HCT116 (cell line): Measurements from ENCODE around the gene SCGB1D2. TPM values are rescaled to one million over a fixed set of nuclear protein-coding genes. Genes with fewer than 3 reads are reported as not detected.

Experiments used
- ATAC-seq: fragments of 200-7000 bp; cut with Tn5 transposase; 2 replicates; pipeline ENCODE4 v1.9.1; 2020; ENCODE audit warnings: mild to moderate bottlenecking, moderate library complexity
- BruUV-seq: library from RNA; stranded (reverse); fragments of 400-500 nt; replicated peaks from 2 replicates; lab custom pipeline; 2021; lab: Mats Ljungman, UMichigan
- CTCF ChIA-PET: fragments of 300-600 bp; sonication (Branson Sonifier 250); formaldehyde crosslinking; loops from one replicate; lab custom pipeline; 2021; ENCODE audit warnings: antibody characterized with exemption; lab: Charles Lee
- POLR2A ChIA-PET: fragments of 300-600, 350-600 bp; sonication (Branson Sonifier 250); formaldehyde crosslinking; loops from one replicate; lab custom pipeline; 2021; ENCODE audit warnings: antibody characterized with exemption; lab: Charles Lee
- RAD21 ChIA-PET, 2 experiments: fragments of 300-600 bp; sonication (Branson Sonifier 250); formaldehyde crosslinking; loops; one replicate each; lab custom pipeline; 2023; ENCODE audit warnings: low total read pairs in 2 of 2; ENCODE audit not compliant: uncharacterized antibody in 2 of 2, unreplicated experiment in 2 of 2, low non-redundant PET in 1 of 2; lab: Charles Lee
- DNase-seq: peaks from one replicate; pipeline ENCODE4 v3.0.0-alpha.2; 2010; ENCODE audit warnings: low read depth, low spot score
- H2AFZ ChIP-seq: fragments of 200-600 bp; shearing (Covaris generic), sonication (generic); 2 replicates; pipeline ENCODE4 v1.6.1; 2017; ENCODE audit warnings: low read depth, mixed run types, mixed read lengths, antibody characterized with exemption, low read length; ENCODE audit not compliant: poor library complexity, severe bottlenecking
- H3K27ac ChIP-seq: 2 replicates; pipeline ENCODE4 v1.5.1; 2012; ENCODE audit warnings: low read depth, low read length
- H3K27me3 ChIP-seq: fragments of 200-600 bp; sonication (generic); 2 replicates; pipeline ENCODE4 v1.6.1; 2016; ENCODE audit warnings: mixed run types, low read length, mixed read lengths; ENCODE audit not compliant: insufficient read depth
- H3K36me3 ChIP-seq, 2 experiments: fragments of 200-500 bp in 1 of 2; fragments of 200-600 bp in 1 of 2; sonication (Bioruptor generic) in 1 of 2; sonication (generic) in 1 of 2; 2 replicates each; pipeline versions ENCODE4 v1.5.1 to v1.6.1; 2014 to 2016; ENCODE audit warnings: low read length in 2 of 2, inconsistent platforms in 1 of 2, mixed read lengths in 1 of 2, mixed run types in 1 of 2; ENCODE audit not compliant: insufficient read depth in 2 of 2, control insufficient read depth in 1 of 2
- H3K4me1 ChIP-seq, 2 experiments: fragments of 200-600 bp in 1 of 2; sonication (generic) in 1 of 2; 2 replicates each; pipeline versions ENCODE4 v1.5.1 to v1.6.1; 2012 to 2017; ENCODE audit warnings: low read length in 2 of 2, inconsistent platforms in 1 of 2, mild to moderate bottlenecking in 1 of 2, mixed read lengths in 1 of 2, mixed run types in 1 of 2, moderate library complexity in 1 of 2; ENCODE audit not compliant: insufficient read depth in 2 of 2, control insufficient read depth in 1 of 2
- H3K4me2 ChIP-seq: fragments of 200-600 bp; sonication (generic); 2 replicates; pipeline ENCODE4 v1.6.1; 2017; ENCODE audit warnings: mixed run types, low read length, mixed read lengths
- H3K4me3 ChIP-seq, 2 experiments: fragments of 200-600 bp in 1 of 2; sonication (generic) in 1 of 2; replicated peaks in 1 of 2; 2 replicates each; pipeline ENCODE4 v1.5.1; 2011 to 2016; ENCODE audit warnings: low read length in 2 of 2, control low read depth in 1 of 2, low read depth in 1 of 2, mild to moderate bottlenecking in 1 of 2, mixed read lengths in 1 of 2, mixed run types in 1 of 2
- H3K79me2 ChIP-seq: fragments of 200-600 bp; sonication (generic); 2 replicates; pipeline ENCODE4 v1.6.1; 2017; ENCODE audit warnings: mild to moderate bottlenecking, mixed run types, low read length, moderate library complexity, mixed read lengths; ENCODE audit not compliant: insufficient read depth
- H3K9ac ChIP-seq: fragments of 200-600 bp; sonication (generic); 2 replicates; pipeline ENCODE4 v1.6.1; 2016; ENCODE audit warnings: low read length, mixed read lengths
- H3K9me2 ChIP-seq: fragments of 200-600 bp; sonication (generic), shearing (Covaris generic); 2 replicates; pipeline ENCODE4 v1.6.1; 2017; ENCODE audit warnings: mixed run types, mild to moderate bottlenecking, moderate library complexity; ENCODE audit not compliant: insufficient read depth
- H3K9me3 ChIP-seq, 2 experiments: fragments of 200-500 bp in 1 of 2; fragments of 200-600 bp in 1 of 2; sonication (Bioruptor generic) in 1 of 2; sonication (generic) in 1 of 2; 2 replicates each; pipeline ENCODE4 v1.6.1; 2014 to 2017; ENCODE audit warnings: low read length in 2 of 2, mixed read lengths in 2 of 2, inconsistent platforms in 1 of 2, low read depth in 1 of 2, mild to moderate bottlenecking in 1 of 2, mixed run types in 1 of 2, moderate library complexity in 1 of 2; ENCODE audit not compliant: control insufficient read depth in 1 of 2, insufficient read depth in 1 of 2
- H4K20me1 ChIP-seq: fragments of 200-600 bp; sonication (generic), shearing (Covaris generic); 2 replicates; pipeline ENCODE4 v1.6.1; 2017; ENCODE audit warnings: mixed run types, mild to moderate bottlenecking, moderate library complexity; ENCODE audit not compliant: insufficient read depth
- ATF3 ChIP-seq: IDR thresholded peaks from 2 replicates; pipeline ENCODE4 v1.6.1; 2012
- CBX3 ChIP-seq: IDR thresholded peaks from 2 replicates; pipeline ENCODE4 v1.6.1; 2012; ENCODE audit warnings: low read depth
- EZH2 ChIP-seq: fragments of 200-600 bp; sonication (generic); IDR thresholded peaks from 2 replicates; pipeline ENCODE4 v1.6.1; 2017; ENCODE audit warnings: antibody characterized with exemption, mixed run types
- FOSL1 ChIP-seq: IDR thresholded peaks from 2 replicates; pipeline ENCODE4 v1.6.1; 2012; ENCODE audit warnings: low read depth
- JUND ChIP-seq: IDR thresholded peaks from 2 replicates; pipeline ENCODE4 v1.6.1; 2012
- RAD21 ChIP-seq: IDR thresholded peaks from 2 replicates; pipeline ENCODE4 v1.6.1; 2012; ENCODE audit warnings: low read depth, mild to moderate bottlenecking
- REST ChIP-seq: IDR thresholded peaks from 2 replicates; pipeline ENCODE4 v1.6.1; 2012; ENCODE audit warnings: low read depth
- TCF7L2 ChIP-seq: IDR thresholded peaks from 2 replicates; pipeline ENCODE4 v1.7.0; 2011; ENCODE audit warnings: borderline replicate concordance, inconsistent platforms; ENCODE audit not compliant: insufficient read depth, insufficient read length; ENCODE audit errors: extremely low read depth
- ZNF274 ChIP-seq: fragments of 200-500 bp; sonication (Bioruptor generic); IDR thresholded peaks from 2 replicates; pipeline ENCODE4 v1.6.1; 2014; ENCODE audit warnings: mild to moderate bottlenecking, low read depth, low read length, inconsistent platforms
- intact Hi-C: fragments of 100-400 bp; cut with micrococcal nuclease; formaldehyde crosslinking; loops from 2 replicates; pipeline ENCODE4 v1.10.0; 2022
- total RNA-seq: library from RNA; stranded (reverse); gene quantifications from one replicate; pipeline ENCODE4 v1.2.1, GENCODE V29; 2021; ENCODE audit not compliant: unreplicated experiment

The SCGB1D2 gene
- total RNA-seq, 1 experiment from 2014 or later: not detected

GRCh38 chr11:62266558-62266957, 24.5 kb downstream of the SCGB1D2 start:
- TF ChIP-seq EZH2: no peak
- peak; percentile 50 for TF ChIP-seq JUND
- TF ChIP-seq REST: no peak
- TF ChIP-seq FOSL1: peak; percentile 37
- Histone ChIP-seq H3K4me2 (no peak overlapping the region), H3K4me3 (no peak overlapping the region), H3K27me3 (0 out of 2 replicates have a peak, but pooled peaks cover 6% of the 10 kb centered on the region), H3K79me2 (no peaks in the 10 kb centered on the region), H3K9ac (no peak overlapping the region), H3K9me3 (no peaks in the 10 kb centered on the region), H2AFZ (no peak overlapping the region), H3K27ac (no peak overlapping the region), H3K36me3 (no peaks in the 10 kb centered on the region), H3K9me2 (no peaks in the 10 kb centered on the region), H3K4me1 (peaks cover 0 to 5% of the 10 kb centered on the region in 2 experiments; a peak in 1 of 4 replicates), H4K20me1 (no peaks in the 10 kb centered on the region)
- RAD21 ChIA-PET: no interaction called here
- POLR2A ChIA-PET: no interaction called here
- CTCF ChIA-PET: no interaction called here
- intact Hi-C loops: no loop called here
- no peak for ATAC-seq
- no peak for DNase-seq
- no TSS peak for BruUV-seq

GRCh38 chr11:62267050-62267449, 25.0 kb downstream of the SCGB1D2 start:
- TF ChIP-seq CBX3: no peak
- no peak for TF ChIP-seq RAD21
- no peak for TF ChIP-seq TCF7L2
- no peak for TF ChIP-seq ZNF274
- TF ChIP-seq ATF3: no peak
- Histone ChIP-seq H4K20me1 (no peaks in the 10 kb centered on the region), H3K4me1 (peaks cover 0 to 5% of the 10 kb centered on the region in 2 experiments; a peak in 1 of 4 replicates), H2AFZ (no peak overlapping the region), H3K9ac (no peak overlapping the region), H3K36me3 (no peaks in the 10 kb centered on the region), H3K9me3 (no peaks in the 10 kb centered on the region), H3K27ac (no peak overlapping the region), H3K27me3 (0 out of 2 replicates have a peak, but pooled peaks cover 6% of the 10 kb centered on the region), H3K9me2 (no peaks in the 10 kb centered on the region), H3K4me3 (no peak overlapping the region), H3K79me2 (no peaks in the 10 kb centered on the region), H3K4me2 (no peak overlapping the region)
- intact Hi-C loops: no loop called here
- ATAC-seq (no peak), DNase-seq (no peak)
- ChIA-PET RAD21 (no interaction called here), POLR2A (no interaction called here), CTCF (no interaction called here)
- BruUV-seq: no TSS peak
